Neutrophil (primary cell): ENCODE measurements around the gene GPR156.

Experiments
- H3K27ac ChIP-seq: fragments of 200-600 bp; sonication (generic); 2 replicates; pipeline ENCODE4 v1.5.1; 2016; ENCODE audit warnings: mild to moderate bottlenecking, moderate library complexity
- H3K27me3 ChIP-seq: fragments of 200-600 bp; sonication (generic); 2 replicates; pipeline ENCODE4 v1.6.0; 2016; ENCODE audit warnings: mild to moderate bottlenecking
- H3K36me3 ChIP-seq: fragments of 200-600 bp; sonication (generic); 2 replicates; pipeline ENCODE4 v1.5.1; 2017
- H3K4me1 ChIP-seq, 2 experiments: fragments of 200-600 bp in 1 of 2; sonication (generic) in 1 of 2; 1 replicate in 1 of 2; 2 replicates in 1 of 2; pipeline versions ENCODE4 v1.5.1 to v1.6.1; 2013 to 2016; ENCODE audit warnings: low read depth in 1 of 2, low read length in 1 of 2, mild to moderate bottlenecking in 1 of 2, moderate library complexity in 1 of 2; ENCODE audit not compliant: control insufficient read depth in 1 of 2, insufficient read depth in 1 of 2
- H3K4me3 ChIP-seq, 2 experiments: fragments of 200-600 bp in 1 of 2; sonication (generic) in 1 of 2; 1 replicate in 1 of 2; 2 replicates in 1 of 2; pipeline ENCODE4 v1.5.1; 2013 to 2016; ENCODE audit warnings: low read depth in 1 of 2, low read length in 1 of 2, mild to moderate bottlenecking in 1 of 2, moderate library complexity in 1 of 2
- H3K9me3 ChIP-seq: fragments of 200-600 bp; sonication (generic); 2 replicates; pipeline ENCODE4 v1.5.1; 2016
- TF ChIP-seq, protein P1 (sequence below): fragments of 200-600 bp; sonication (generic); IDR thresholded peaks from 2 replicates; pipeline ENCODE4 v1.5.1; 2016; ENCODE audit warnings: antibody characterized with exemption

The GPR156 gene

GRCh38 chr3:120144267-120144666 lies 140.8 kb downstream of the GPR156 start:
- Histone ChIP-seq H3K27ac (no peak overlapping the region), H3K9me3 (no peaks in the 10 kb centered on the region), H3K4me1 (peaks cover 0 to 5% of the 10 kb centered on the region in 2 experiments), H3K4me3 (no peak overlapping the region), H3K36me3 (no peaks in the 10 kb centered on the region), H3K27me3 (no peaks in the 10 kb centered on the region)
- TF ChIP-seq, protein P1, sequence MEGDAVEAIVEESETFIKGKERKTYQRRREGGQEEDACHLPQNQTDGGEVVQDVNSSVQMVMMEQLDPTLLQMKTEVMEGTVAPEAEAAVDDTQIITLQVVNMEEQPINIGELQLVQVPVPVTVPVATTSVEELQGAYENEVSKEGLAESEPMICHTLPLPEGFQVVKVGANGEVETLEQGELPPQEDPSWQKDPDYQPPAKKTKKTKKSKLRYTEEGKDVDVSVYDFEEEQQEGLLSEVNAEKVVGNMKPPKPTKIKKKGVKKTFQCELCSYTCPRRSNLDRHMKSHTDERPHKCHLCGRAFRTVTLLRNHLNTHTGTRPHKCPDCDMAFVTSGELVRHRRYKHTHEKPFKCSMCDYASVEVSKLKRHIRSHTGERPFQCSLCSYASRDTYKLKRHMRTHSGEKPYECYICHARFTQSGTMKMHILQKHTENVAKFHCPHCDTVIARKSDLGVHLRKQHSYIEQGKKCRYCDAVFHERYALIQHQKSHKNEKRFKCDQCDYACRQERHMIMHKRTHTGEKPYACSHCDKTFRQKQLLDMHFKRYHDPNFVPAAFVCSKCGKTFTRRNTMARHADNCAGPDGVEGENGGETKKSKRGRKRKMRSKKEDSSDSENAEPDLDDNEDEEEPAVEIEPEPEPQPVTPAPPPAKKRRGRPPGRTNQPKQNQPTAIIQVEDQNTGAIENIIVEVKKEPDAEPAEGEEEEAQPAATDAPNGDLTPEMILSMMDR = no peak

DNA sequence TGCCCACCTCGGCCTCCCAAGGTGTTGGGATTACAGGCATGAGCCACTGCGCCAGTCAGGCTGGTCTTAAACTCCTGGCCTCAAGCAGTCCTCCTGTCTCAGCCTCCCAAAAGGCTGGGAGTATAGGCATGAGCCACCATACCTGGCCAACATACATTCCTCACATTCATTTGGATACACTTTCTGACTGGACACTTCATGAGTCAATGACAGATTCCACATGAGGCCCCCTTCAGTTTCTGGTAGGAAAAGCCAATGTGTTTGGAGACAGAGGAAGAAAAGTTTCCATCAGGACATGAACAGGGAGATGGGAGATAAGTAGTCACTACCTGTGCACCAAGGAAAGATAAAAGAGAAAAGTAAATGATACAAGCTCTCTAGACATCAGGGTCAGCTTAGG lies 141.3 kb downstream of the GPR156 start:
- peaks cover 0 to 5% of the 10 kb centered on the region in 2 experiments for H3K4me1 ChIP-seq
- no peaks in the 10 kb centered on the region for H3K27me3 ChIP-seq
- no peak overlapping the region for H3K4me3 ChIP-seq
- H3K27ac ChIP-seq = no peak overlapping the region
- no peaks in the 10 kb centered on the region for H3K9me3 ChIP-seq
- H3K36me3 ChIP-seq = no peaks in the 10 kb centered on the region
- TF ChIP-seq, protein P1 = no peak

GRCh38 chr3:120142236-120142635 lies 142.8 kb downstream of the GPR156 start:
- no peaks in the 10 kb centered on the region for H3K36me3 ChIP-seq
- no peaks in the 10 kb centered on the region for H3K27me3 ChIP-seq
- H3K4me1 ChIP-seq = no peaks in the 10 kb centered on the region
- TF ChIP-seq, protein P1 = no peak
- H3K9me3 ChIP-seq = no peaks in the 10 kb centered on the region
- no peak overlapping the region for H3K4me3 ChIP-seq
- H3K27ac ChIP-seq = no peak overlapping the region

DNA sequence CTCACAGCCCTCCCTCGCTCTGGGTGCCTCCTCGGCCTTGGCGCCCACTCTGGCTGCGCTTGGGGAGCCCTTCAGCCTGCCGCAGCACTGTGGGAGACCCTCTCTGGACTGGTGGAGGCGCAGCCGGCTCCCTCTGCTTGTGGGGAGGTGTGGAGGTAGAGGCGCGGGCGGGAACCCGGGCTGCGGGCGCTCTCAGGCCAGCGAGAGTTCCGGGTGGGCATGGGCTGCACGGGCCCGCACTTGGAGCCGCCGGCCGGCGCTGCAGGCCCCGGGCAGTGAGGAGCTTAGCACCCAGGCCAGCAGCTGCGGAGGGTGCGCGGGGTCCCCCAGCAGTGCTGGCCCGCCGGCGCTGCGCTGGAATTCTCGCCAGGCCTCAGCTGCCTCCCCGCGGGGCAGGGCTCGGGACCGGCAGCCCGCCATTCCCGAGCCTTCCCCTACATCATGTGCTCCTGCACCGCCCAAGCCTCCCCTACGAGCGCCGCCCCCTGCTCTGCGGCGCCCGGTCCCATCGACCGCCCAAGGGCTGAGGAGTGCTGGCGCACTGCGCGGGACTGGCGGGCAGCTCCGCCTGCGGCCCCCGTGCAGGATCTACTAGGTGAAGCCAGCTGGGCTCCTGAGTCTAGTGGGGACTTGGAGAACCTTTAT lies 144.8 kb downstream of the GPR156 start:
- Histone ChIP-seq H3K27ac (no peak overlapping the region), H3K27me3 (no peaks in the 10 kb centered on the region), H3K36me3 (no peaks in the 10 kb centered on the region), H3K9me3 (no peaks in the 10 kb centered on the region), H3K4me1 (peaks cover 4 to 5% of the 10 kb centered on the region in 2 experiments), H3K4me3 (no peak overlapping the region)
- TF ChIP-seq, protein P1 = no peak

DNA sequence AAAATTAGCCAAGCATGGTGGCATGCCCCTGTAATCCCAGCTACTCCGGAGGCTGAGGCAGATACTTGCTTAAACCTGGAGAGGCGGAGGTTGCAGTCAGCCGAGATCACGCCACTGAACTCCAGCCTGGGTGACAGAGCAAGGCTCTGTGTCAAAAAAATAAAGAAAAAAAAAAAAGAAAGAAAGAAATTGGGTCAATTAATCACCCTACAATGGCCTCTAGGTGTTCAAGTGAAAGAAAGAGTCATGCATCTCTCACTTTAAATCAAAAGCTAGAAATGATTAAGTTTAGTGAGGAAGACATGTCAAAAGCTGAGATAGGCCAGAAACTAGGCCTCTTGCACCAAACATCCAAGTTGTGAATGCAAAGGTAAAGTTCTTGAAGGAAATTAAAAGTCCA lies 145.9 kb downstream of the GPR156 start:
- H3K27ac ChIP-seq = no peak overlapping the region
- H3K9me3 ChIP-seq = no peaks in the 10 kb centered on the region
- no peaks in the 10 kb centered on the region for H3K27me3 ChIP-seq
- no peak overlapping the region for H3K4me3 ChIP-seq
- peaks cover 4 to 5% of the 10 kb centered on the region in 2 experiments for H3K4me1 ChIP-seq
- TF ChIP-seq, protein P1 = no peak
- H3K36me3 ChIP-seq = no peaks in the 10 kb centered on the region
